ENCODE results near the gene SUPT20H. TPM values are rescaled to one million over a fixed set of nuclear protein-coding genes. Genes with fewer than 3 reads are reported as not detected.

SUPT20H gene
- polyA plus RNA-seq, 3 donors, result 24.7 to 39.8 (median 35.5) TPM

DNA sequence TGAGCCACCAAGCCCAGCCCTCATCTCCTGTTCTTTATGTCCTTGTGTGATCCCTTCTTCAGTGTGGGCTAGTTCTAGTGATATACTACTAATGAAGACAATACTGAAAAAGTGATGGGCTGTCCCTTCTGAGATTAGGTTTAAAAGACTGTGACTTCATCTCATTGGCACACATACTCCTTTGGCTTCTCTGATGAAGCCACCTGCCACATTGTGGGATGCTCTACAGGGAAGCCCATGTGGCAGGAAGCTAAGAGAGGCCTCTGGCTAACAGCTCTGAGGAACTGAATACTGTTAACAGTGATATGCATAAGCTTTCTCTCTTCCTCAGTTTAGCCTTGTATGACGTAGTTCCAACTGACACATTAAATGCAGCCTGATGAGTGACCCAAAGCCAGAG, 32.3 kb upstream of the SUPT20H start:
- Mint-ChIP-seq H3K9me3 (peaks cover 0 to 4% (median 0%) of the 10 kb centered on the region in 7 donors), H3K27ac (peak overlapping the region in 5 of 7 donors; percentile 15 to 64 (median 54)), H3K4me1 (peaks cover 56% of the 10 kb centered on the region), H3K4me3 (no peak overlapping the region), H3K27me3 (ENCODE audit: low read depth in 3 of 3) (peaks cover 1 to 2% (median 2%) of the 10 kb centered on the region in 3 donors), H3K36me3 (no peaks in the 10 kb centered on the region)
- Histone ChIP-seq H4K20me1 (ENCODE audit: insufficient read depth, low read length) (no peaks in the 10 kb centered on the region), H3K79me2 (ENCODE audit: insufficient read depth, low read length) (no peaks in the 10 kb centered on the region), H3K36me3 (replicated peaks in 1 of 2; ENCODE audit: control insufficient read depth in 1 of 2, insufficient read depth in 2 of 2, low read length in 2 of 2) (no peaks in the 10 kb centered on the region), H3K27me3 (ENCODE audit: control insufficient read depth in 2 of 2, insufficient read depth in 2 of 2, low read length in 2 of 2) (no peaks in the 10 kb centered on the region), H3K4me3 (replicated peaks in 1 of 3; ENCODE audit: low read depth in 2 of 3, low read length in 3 of 3) (no peak overlapping the region), H3K9ac (ENCODE audit: insufficient read depth, low read length, poor library complexity, severe bottlenecking) (no peak overlapping the region), H3K4me1 (ENCODE audit: control insufficient read depth in 1 of 2, insufficient read depth in 2 of 2, low read length in 2 of 2) (peaks cover 50 to 52% of the 10 kb centered on the region in 2 donors), H3K9me3 (replicated peaks in 1 of 2; ENCODE audit: control insufficient read depth in 1 of 2, insufficient read depth in 1 of 2, low read length in 2 of 2) (no peaks in the 10 kb centered on the region), H2AFZ (ENCODE audit: insufficient read depth, low read depth, low read length, poor library complexity, severe bottlenecking) (peak overlapping the region; percentile 8), H3K4me2 (replicated peaks; ENCODE audit: extremely low read depth, low read length, poor library complexity, severe bottlenecking) (no peak overlapping the region), H3K27ac (ENCODE audit: low read depth in 1 of 2, low read length in 2 of 2) (no peak overlapping the region)
- peak in 1 of 3 donors; percentile 10 for DNase-seq
- WGBS (ENCODE audit: insufficient coverage), result no CpG with 5 or more reads among the region's 1 CpG
- intact Hi-C loops (cut with micrococcal nuclease), result no loop called here
- TF ChIP-seq, protein P1, sequence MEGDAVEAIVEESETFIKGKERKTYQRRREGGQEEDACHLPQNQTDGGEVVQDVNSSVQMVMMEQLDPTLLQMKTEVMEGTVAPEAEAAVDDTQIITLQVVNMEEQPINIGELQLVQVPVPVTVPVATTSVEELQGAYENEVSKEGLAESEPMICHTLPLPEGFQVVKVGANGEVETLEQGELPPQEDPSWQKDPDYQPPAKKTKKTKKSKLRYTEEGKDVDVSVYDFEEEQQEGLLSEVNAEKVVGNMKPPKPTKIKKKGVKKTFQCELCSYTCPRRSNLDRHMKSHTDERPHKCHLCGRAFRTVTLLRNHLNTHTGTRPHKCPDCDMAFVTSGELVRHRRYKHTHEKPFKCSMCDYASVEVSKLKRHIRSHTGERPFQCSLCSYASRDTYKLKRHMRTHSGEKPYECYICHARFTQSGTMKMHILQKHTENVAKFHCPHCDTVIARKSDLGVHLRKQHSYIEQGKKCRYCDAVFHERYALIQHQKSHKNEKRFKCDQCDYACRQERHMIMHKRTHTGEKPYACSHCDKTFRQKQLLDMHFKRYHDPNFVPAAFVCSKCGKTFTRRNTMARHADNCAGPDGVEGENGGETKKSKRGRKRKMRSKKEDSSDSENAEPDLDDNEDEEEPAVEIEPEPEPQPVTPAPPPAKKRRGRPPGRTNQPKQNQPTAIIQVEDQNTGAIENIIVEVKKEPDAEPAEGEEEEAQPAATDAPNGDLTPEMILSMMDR (IDR thresholded peaks at IDR 0.05), result no peak

DNA sequence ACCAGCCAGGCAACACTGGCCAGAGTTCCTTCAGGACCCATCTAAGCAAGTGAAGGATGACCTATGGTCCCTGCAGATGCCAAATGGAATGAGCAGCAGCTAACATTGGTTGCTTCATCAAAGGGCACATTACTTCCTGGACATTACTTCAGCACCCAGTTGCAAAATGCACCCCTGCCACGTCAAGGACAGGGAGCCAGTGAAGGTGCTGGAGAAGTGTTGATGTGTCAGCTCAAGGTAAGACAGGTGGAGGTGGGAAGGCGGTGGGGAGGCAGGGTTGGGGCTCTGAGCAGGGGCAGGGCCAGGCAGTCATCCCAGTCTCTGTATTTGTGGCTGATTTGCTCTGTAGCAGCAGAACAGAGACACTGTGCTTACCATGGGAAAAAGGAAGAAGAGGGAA, 31.4 kb upstream of the SUPT20H start:
- peaks cover 0 to 1% (median 0%) of the 10 kb centered on the region in 3 donors for H3K27me3 Mint-ChIP-seq (ENCODE audit: low read depth in 3 of 3)
- H3K9ac ChIP-seq (ENCODE audit: insufficient read depth, low read length, poor library complexity, severe bottlenecking), result no peak overlapping the region
- no peak overlapping the region for H3K4me3 Mint-ChIP-seq
- TF ChIP-seq, protein P1 (IDR thresholded peaks at IDR 0.05), result no peak
- intact Hi-C loops (cut with micrococcal nuclease), result no loop called here
- no peaks in the 10 kb centered on the region for H4K20me1 ChIP-seq (ENCODE audit: insufficient read depth, low read length)
- peak overlapping the region; percentile 38 to 69 for H3K27ac ChIP-seq (ENCODE audit: low read depth in 1 of 2, low read length in 2 of 2)
- H3K9me3 Mint-ChIP-seq, result peaks cover 0 to 4% (median 0%) of the 10 kb centered on the region in 7 donors
- H3K9me3 ChIP-seq (replicated peaks in 1 of 2; ENCODE audit: control insufficient read depth in 1 of 2, insufficient read depth in 1 of 2, low read length in 2 of 2), result no peaks in the 10 kb centered on the region
- peaks cover 65% of the 10 kb centered on the region for H3K4me1 Mint-ChIP-seq
- H3K4me1 ChIP-seq (ENCODE audit: control insufficient read depth in 1 of 2, insufficient read depth in 2 of 2, low read length in 2 of 2), result peaks cover 56 to 59% of the 10 kb centered on the region in 2 donors
- DNase-seq, result peak; percentile 22 to 40 (median 38)
- no peak overlapping the region for H3K4me3 ChIP-seq (replicated peaks in 1 of 3; ENCODE audit: low read depth in 2 of 3, low read length in 3 of 3)
- no peaks in the 10 kb centered on the region for H3K36me3 ChIP-seq (replicated peaks in 1 of 2; ENCODE audit: control insufficient read depth in 1 of 2, insufficient read depth in 2 of 2, low read length in 2 of 2)
- peak overlapping the region; percentile 9 to 82 (median 37) for H3K27ac Mint-ChIP-seq
- peak overlapping the region; percentile 16 for H3K4me2 ChIP-seq (replicated peaks; ENCODE audit: extremely low read depth, low read length, poor library complexity, severe bottlenecking)
- 45% methylated on average over 2 of the region's 2 CpGs for WGBS (ENCODE audit: insufficient coverage)
- H2AFZ ChIP-seq (ENCODE audit: insufficient read depth, low read depth, low read length, poor library complexity, severe bottlenecking), result peak overlapping the region; percentile 49
- H3K36me3 Mint-ChIP-seq, result no peaks in the 10 kb centered on the region
- no peaks in the 10 kb centered on the region for H3K27me3 ChIP-seq (ENCODE audit: control insufficient read depth in 2 of 2, insufficient read depth in 2 of 2, low read length in 2 of 2)
- no peaks in the 10 kb centered on the region for H3K79me2 ChIP-seq (ENCODE audit: insufficient read depth, low read length)
